Gastrocnemius medialis (tissue), 4 donors: ENCODE data around the gene ASTN2. TPM values are rescaled to one million over a fixed set of nuclear protein-coding genes. Genes with fewer than 3 reads are reported as not detected.

Experiments used
- ATAC-seq, 2 donors: fragments of 150-250 bp; one replicate each; pipeline ENCODE4 v1.9.1; 2016
- DNase-seq, 2 donors: peaks; one replicate each; pipeline ENCODE4 v3.0.0-alpha.2; 2019
- H3K27ac ChIP-seq, 4 donors: fragments of 200-600 bp; sonication (generic); 1 replicate in 1 of 4; 2 replicates in 3 of 4; pipeline ENCODE4 v1.5.1; 2016 to 2018; ENCODE audit warnings: mild to moderate bottlenecking in 2 of 4, moderate library complexity in 1 of 4
- H3K27me3 ChIP-seq, 3 donors: fragments of 200-600 bp; sonication (generic) in 2 of 3; 1 replicate in 1 of 3; 2 replicates in 2 of 3; pipeline versions ENCODE4 v1.5.1 to v1.6.0; 2016 to 2019; ENCODE audit warnings: mild to moderate bottlenecking in 1 of 3, moderate library complexity in 1 of 3
- H3K36me3 ChIP-seq, 2 donors: fragments of 200-600 bp; sonication (generic) in 1 of 2; one replicate each; pipeline ENCODE4 v1.5.1; 2017 to 2018
- H3K4me1 ChIP-seq, 2 donors: fragments of 200-600 bp; sonication (generic) in 1 of 2; one replicate each; pipeline ENCODE4 v1.5.1; 2016 to 2017; ENCODE audit warnings: mild to moderate bottlenecking in 2 of 2
- H3K4me3 ChIP-seq, 4 donors: fragments of 200-600 bp; sonication (generic) in 3 of 4; 1 replicate in 1 of 4; 2 replicates in 3 of 4; pipeline ENCODE4 v1.5.1; 2016 to 2019; ENCODE audit warnings: mild to moderate bottlenecking in 2 of 4
- H3K9me3 ChIP-seq, 3 donors: fragments of 200-600 bp; sonication (generic) in 2 of 3; 1 replicate in 1 of 3; 2 replicates in 2 of 3; pipeline ENCODE4 v1.5.1; 2016 to 2019
- POLR2A ChIP-seq, 2 donors: fragments of 450-650 bp; IDR thresholded peaks; one replicate each; pipeline ENCODE4 v1.6.1; 2017; ENCODE audit warnings: antibody characterized with exemption in 2 of 2, mild to moderate bottlenecking in 2 of 2, moderate library complexity in 2 of 2
- in situ Hi-C, 4 donors: fragments of 200-750 bp; cut with MboI; loops; one replicate each; pipeline versions ENCODE4 v1.15.0 to v1.8.0; 2017; ENCODE audit warnings: low sequenced_read_pairs in 4 of 4
- intact Hi-C: fragments of 100-400 bp; cut with DNase I; formaldehyde crosslinking; loops from one replicate; pipeline ENCODE4 v1.15.1; 2023; ENCODE audit warnings: low total_unique reads
- total RNA-seq, 4 donors: library from RNA; depleted of rRNA; stranded (reverse); fragments of >200 nt; gene quantifications; one replicate each; pipeline versions ENCODE4 v1.1.0 to v1.2.3, GENCODE V29; 2016
- TF ChIP-seq, protein P1 (sequence below), 5 experiments: fragments of 450-650 bp in 3 of 5; fragments of 200-600 bp in 2 of 5; sonication (generic) in 2 of 5; IDR thresholded peaks in 4 of 5; conservative IDR thresholded peaks in 1 of 5; 1 replicate in 4 of 5; 2 replicates in 1 of 5; pipeline ENCODE4 v1.5.1; 2016 to 2019; ENCODE audit warnings: antibody characterized with exemption in 5 of 5, mild to moderate bottlenecking in 3 of 5, moderate library complexity in 3 of 5

Gene ASTN2
- total RNA-seq, 4 donors from 2014 or later = 2.5 to 4.6 (median 3.7) TPM

DNA sequence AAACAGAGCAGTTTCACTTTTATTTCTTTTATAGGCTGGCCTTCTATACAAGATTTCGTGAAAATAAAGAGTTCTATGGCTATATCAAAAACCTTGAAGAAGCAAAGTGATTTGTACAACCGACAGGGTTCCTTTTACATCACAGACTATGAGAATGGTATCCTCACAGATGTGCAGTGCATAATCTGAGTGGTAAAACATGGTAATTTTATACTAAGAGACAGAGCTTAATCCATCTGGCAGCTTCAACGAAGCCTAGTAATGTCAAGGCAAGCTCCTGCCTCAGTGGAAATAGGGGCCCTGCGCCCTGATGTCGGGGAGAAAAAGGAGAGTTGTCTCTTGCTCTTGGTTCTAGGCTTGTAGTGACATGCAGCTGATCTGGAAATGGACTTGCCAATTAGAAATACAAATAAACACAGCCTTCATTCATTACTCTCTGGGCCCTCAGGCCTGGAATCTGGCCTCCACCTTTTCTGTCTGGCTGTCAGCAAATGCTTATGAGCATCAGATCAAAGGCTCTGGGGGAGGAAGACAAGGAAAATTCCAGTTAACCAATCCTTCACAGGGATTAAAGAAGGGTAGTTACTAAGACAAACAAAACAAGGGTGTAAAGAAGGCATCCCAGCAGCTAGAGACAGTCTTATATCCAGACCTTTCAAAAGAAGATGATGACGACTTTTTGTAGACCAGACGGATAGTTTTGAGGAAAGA lies 761.4 kb downstream of the ASTN2 start:
- H3K4me1 ChIP-seq = peaks cover 5 to 21% of the 10 kb centered on the region in 2 donors
- H3K9me3 ChIP-seq = no peaks in the 10 kb centered on the region
- no peak for ATAC-seq
- no peak overlapping the region for H3K27ac ChIP-seq
- intact Hi-C loops (no loop called here), in situ Hi-C loops (loop anchor here in 3 of 4 donors (10.0 to 25.0 kb wide), 5 partner anchors 491 to 1066 kb away; partner anchors contain the start of gene PAPPA (in 2 of the 3))
- H3K27me3 ChIP-seq = no peaks in the 10 kb centered on the region
- TF ChIP-seq, protein P1, sequence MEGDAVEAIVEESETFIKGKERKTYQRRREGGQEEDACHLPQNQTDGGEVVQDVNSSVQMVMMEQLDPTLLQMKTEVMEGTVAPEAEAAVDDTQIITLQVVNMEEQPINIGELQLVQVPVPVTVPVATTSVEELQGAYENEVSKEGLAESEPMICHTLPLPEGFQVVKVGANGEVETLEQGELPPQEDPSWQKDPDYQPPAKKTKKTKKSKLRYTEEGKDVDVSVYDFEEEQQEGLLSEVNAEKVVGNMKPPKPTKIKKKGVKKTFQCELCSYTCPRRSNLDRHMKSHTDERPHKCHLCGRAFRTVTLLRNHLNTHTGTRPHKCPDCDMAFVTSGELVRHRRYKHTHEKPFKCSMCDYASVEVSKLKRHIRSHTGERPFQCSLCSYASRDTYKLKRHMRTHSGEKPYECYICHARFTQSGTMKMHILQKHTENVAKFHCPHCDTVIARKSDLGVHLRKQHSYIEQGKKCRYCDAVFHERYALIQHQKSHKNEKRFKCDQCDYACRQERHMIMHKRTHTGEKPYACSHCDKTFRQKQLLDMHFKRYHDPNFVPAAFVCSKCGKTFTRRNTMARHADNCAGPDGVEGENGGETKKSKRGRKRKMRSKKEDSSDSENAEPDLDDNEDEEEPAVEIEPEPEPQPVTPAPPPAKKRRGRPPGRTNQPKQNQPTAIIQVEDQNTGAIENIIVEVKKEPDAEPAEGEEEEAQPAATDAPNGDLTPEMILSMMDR (IDR thresholded peaks at IDR 0.05 in 4 of 5, conservative IDR thresholded peaks at IDR 0.05 in 1 of 5) = no peak
- no peak for TF ChIP-seq POLR2A (IDR thresholded peaks at IDR 0.05)
- H3K4me3 ChIP-seq = no peak overlapping the region
- DNase-seq = no peak
- H3K36me3 ChIP-seq = no peaks in the 10 kb centered on the region

DNA sequence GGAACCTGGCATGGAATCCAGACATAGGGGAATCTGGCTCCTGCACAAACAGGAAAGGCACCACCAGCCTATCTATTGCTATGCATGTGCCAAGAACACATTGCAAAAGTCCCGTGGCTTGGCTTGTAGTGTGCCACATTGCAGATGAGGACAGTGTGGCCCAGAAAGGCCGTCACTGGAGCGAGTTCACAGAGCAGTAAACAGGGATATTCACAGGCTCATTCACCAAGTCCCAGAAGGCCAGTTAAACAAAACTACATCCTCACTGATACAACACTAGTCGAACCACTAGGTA lies 767.4 kb downstream of the ASTN2 start:
- Histone ChIP-seq H3K4me1 (peaks cover 20 to 52% of the 10 kb centered on the region in 2 donors), H3K27me3 (no peaks in the 10 kb centered on the region), H3K4me3 (no peak overlapping the region), H3K36me3 (no peaks in the 10 kb centered on the region), H3K27ac (peak overlapping the region; percentile 81 to 93 (median 82)), H3K9me3 (no peaks in the 10 kb centered on the region)
- ATAC-seq = peak; percentile 96 to 98
- in situ Hi-C loops (no loop called here), intact Hi-C loops (loop anchor here (5.0 kb wide), 2 partner anchors 280 to 1055 kb away; no protein-coding TSS in a partner anchor)
- TF ChIP-seq, protein P1 (IDR thresholded peaks at IDR 0.05 in 4 of 5, conservative IDR thresholded peaks at IDR 0.05 in 1 of 5) = no peak
- TF ChIP-seq POLR2A (IDR thresholded peaks at IDR 0.05) = no peak
- DNase-seq = peak; percentile 89 to 91

DNA sequence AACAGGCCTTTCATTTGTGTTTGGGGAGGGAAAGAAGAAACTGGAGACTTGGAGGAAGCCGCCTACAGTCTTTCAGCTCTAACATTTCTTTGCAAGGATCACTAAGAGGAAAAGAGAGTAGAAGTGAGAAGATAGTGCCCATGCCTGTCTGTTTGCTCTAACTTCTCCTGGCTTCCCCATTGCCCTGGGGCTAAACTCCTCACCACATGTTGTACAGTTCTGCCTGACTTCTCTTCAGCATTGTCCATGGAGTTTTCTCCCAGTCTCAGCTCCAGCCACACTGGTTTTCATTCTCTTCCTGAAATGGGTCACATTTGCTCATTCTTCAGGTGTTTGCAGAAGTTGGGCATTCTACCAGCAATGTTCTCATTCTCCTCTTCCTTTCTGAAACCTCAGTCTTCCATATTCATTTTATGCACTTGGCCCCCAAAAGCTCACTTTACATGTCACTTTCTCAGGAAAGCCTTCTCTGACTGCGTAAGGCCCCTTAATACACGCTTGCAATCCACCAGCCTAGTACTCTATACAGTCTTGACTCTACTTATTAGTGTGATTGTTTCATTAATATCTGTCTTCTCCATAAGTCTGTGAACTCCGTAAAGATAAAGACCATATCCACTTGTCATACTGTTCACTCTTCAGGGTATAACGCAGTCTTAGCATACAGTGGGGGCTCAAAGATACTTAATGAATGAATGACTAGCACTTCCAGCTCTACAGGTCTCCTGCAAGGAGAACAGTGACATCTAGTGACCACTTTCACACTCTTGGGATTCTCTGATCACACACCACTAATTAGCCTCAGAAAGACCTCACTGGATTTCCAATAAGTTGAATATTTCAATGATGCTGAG lies 768.0 kb downstream of the ASTN2 start:
- in situ Hi-C loops = no loop called here

DNA sequence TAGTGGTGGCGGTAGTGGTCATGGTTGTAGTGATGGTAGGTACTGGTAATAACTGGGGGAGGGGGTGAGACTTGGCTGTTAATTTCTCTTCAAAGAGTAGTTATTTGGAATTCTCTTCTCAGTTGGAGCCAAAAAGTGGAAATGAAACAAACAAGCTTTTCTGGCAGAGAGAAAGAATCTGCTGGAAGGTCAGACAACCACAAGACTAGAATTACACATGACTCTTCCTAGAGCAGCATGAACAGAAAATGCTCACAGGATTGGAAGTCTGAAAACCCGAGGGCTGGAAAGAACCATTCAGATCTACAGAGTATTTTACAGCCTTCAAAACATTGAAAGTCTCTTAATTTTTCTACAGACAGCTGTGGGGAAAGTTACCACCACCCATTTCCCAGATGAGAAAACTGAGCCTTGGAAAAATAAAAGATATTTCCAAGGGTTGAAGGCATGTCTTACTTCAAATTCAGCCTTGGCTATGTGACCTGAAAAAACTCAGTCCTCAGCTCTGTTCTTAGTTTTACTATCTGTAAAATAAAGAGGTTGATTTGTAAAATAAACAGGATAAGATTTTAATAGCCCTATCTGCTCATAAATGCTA lies 770.7 kb downstream of the ASTN2 start:
- ATAC-seq = no peak
- no peak for DNase-seq
- Histone ChIP-seq H3K27ac (peak overlapping the region in 2 of 4 donors; percentile 43 to 49), H3K4me3 (no peak overlapping the region), H3K27me3 (no peaks in the 10 kb centered on the region), H3K36me3 (no peaks in the 10 kb centered on the region), H3K4me1 (peaks cover 30 to 79% of the 10 kb centered on the region in 2 donors), H3K9me3 (no peaks in the 10 kb centered on the region)
- in situ Hi-C loops (no loop called here), intact Hi-C loops (no loop called here)
- no peak for TF ChIP-seq POLR2A (IDR thresholded peaks at IDR 0.05)
- TF ChIP-seq, protein P1 (IDR thresholded peaks at IDR 0.05 in 4 of 5, conservative IDR thresholded peaks at IDR 0.05 in 1 of 5) = no peak

More for the DNA sequence above, 768.0 kb downstream of the ASTN2 start:
- Histone ChIP-seq H3K4me3 (no peak overlapping the region), H3K36me3 (no peaks in the 10 kb centered on the region), H3K9me3 (no peaks in the 10 kb centered on the region), H3K4me1 (peaks cover 20 to 55% of the 10 kb centered on the region in 2 donors), H3K27ac (peak overlapping the region; percentile 81 to 93 (median 82)), H3K27me3 (no peaks in the 10 kb centered on the region)
- DNase-seq (no peak), ATAC-seq (peak; percentile 76 to 79)
- intact Hi-C loops = loop anchor here (5.0 kb wide), 2 partner anchors 280 to 1055 kb away; no protein-coding TSS in a partner anchor
- TF ChIP-seq POLR2A (IDR thresholded peaks at IDR 0.05) = no peak
- TF ChIP-seq, protein P1 (IDR thresholded peaks at IDR 0.05 in 4 of 5, conservative IDR thresholded peaks at IDR 0.05 in 1 of 5) = peak; percentile 34 to 61 (median 44)
